ENCODE results near the gene MEF2C. TPM values are rescaled to one million over a fixed set of nuclear protein-coding genes. Genes with fewer than 3 reads are reported as not detected.

The MEF2C gene
- polyA plus RNA-seq, 1 donor from 2014 or later, result 30.2 TPM

GRCh38 chr5:88698290-88698689 lies 184.7 kb downstream of the MEF2C start:
- H3K27me3 ChIP-seq (ENCODE audit: insufficient read depth, low read depth, low read length), result peaks cover 34% of the 10 kb centered on the region

GRCh38 chr5:88696466-88696865 lies 186.5 kb downstream of the MEF2C start:
- H3K9me2 ChIP-seq (ENCODE audit: insufficient read depth, low read length), result no peaks in the 10 kb centered on the region
- no peaks in the 10 kb centered on the region for H3K9me3 ChIP-seq (ENCODE audit: low read length)
- no peaks in the 10 kb centered on the region for H3K79me2 ChIP-seq (replicated peaks; ENCODE audit: insufficient read depth, low read length)
- no peak overlapping the region for H3K9ac ChIP-seq (ENCODE audit: low read length)
- no peaks in the 10 kb centered on the region for H4K20me1 ChIP-seq (ENCODE audit: insufficient read depth)
- H3K4me2 ChIP-seq (ENCODE audit: low read length), result no peak overlapping the region
- H3F3A ChIP-seq (ENCODE audit: insufficient read depth, low read length, poor library complexity, severe bottlenecking), result no peaks in the 10 kb centered on the region
- H3K36me3 ChIP-seq (ENCODE audit: insufficient read depth, low read length), result no peaks in the 10 kb centered on the region
- H3K27me3 ChIP-seq (ENCODE audit: insufficient read depth, low read depth, low read length), result peaks cover 52% of the 10 kb centered on the region
- H3K27ac ChIP-seq (ENCODE audit: low read length), result no peak overlapping the region
- H3K4me3 ChIP-seq (ENCODE audit: low read length), result no peak overlapping the region
- no peak overlapping the region for H2AFZ ChIP-seq (ENCODE audit: low read depth, low read length)
- TF ChIP-seq RAD21 (conservative IDR thresholded peaks at IDR 0.05) (no peak), TAF1 (IDR thresholded peaks at IDR 0.05; ENCODE audit: low read depth) (no peak), POLR2AphosphoS5 (IDR thresholded peaks at IDR 0.05) (no peak), REST (IDR thresholded peaks at IDR 0.05; ENCODE audit: borderline replicate concordance) (no peak), CTCF (IDR thresholded peaks at IDR 0.05; ENCODE audit: poor library complexity, severe bottlenecking) (no peak), EP300 (conservative IDR thresholded peaks at IDR 0.05; ENCODE audit: poor library complexity, severe bottlenecking) (no peak), EZH2 (IDR thresholded peaks at IDR 0.05; ENCODE audit: borderline replicate concordance, insufficient read depth, low read length, poor library complexity, severe bottlenecking) (no peak)

More at GRCh38 chr5:88698290-88698689, 184.7 kb downstream of the MEF2C start:
- Histone ChIP-seq H3K4me2 (ENCODE audit: low read length) (no peak overlapping the region), H3F3A (ENCODE audit: insufficient read depth, low read length, poor library complexity, severe bottlenecking) (no peaks in the 10 kb centered on the region), H4K20me1 (ENCODE audit: insufficient read depth) (no peaks in the 10 kb centered on the region), H3K9me3 (ENCODE audit: low read length) (no peaks in the 10 kb centered on the region), H3K9me2 (ENCODE audit: insufficient read depth, low read length) (no peaks in the 10 kb centered on the region), H3K27ac (ENCODE audit: low read length) (no peak overlapping the region), H3K36me3 (ENCODE audit: insufficient read depth, low read length) (no peaks in the 10 kb centered on the region), H3K9ac (ENCODE audit: low read length) (no peak overlapping the region), H3K4me3 (ENCODE audit: low read length) (no peak overlapping the region), H2AFZ (ENCODE audit: low read depth, low read length) (no peak overlapping the region), H3K79me2 (replicated peaks; ENCODE audit: insufficient read depth, low read length) (no peaks in the 10 kb centered on the region)
- no peak for TF ChIP-seq RAD21 (conservative IDR thresholded peaks at IDR 0.05)
- TF ChIP-seq CTCF (IDR thresholded peaks at IDR 0.05; ENCODE audit: poor library complexity, severe bottlenecking), result no peak
- no peak for TF ChIP-seq EZH2 (IDR thresholded peaks at IDR 0.05; ENCODE audit: borderline replicate concordance, insufficient read depth, low read length, poor library complexity, severe bottlenecking)
- TF ChIP-seq REST (IDR thresholded peaks at IDR 0.05; ENCODE audit: borderline replicate concordance), result no peak
- TF ChIP-seq EP300 (conservative IDR thresholded peaks at IDR 0.05; ENCODE audit: poor library complexity, severe bottlenecking), result no peak
- no peak for TF ChIP-seq TAF1 (IDR thresholded peaks at IDR 0.05; ENCODE audit: low read depth)
- TF ChIP-seq SMC3 (conservative IDR thresholded peaks at IDR 0.05; ENCODE audit: poor library complexity), result no peak
- TF ChIP-seq MXI1 (conservative IDR thresholded peaks at IDR 0.05; ENCODE audit: poor library complexity, severe bottlenecking), result no peak
- no peak for TF ChIP-seq POLR2AphosphoS5 (IDR thresholded peaks at IDR 0.05)
